Bronchial epithelial cell (primary cell): ENCODE results near the gene C1QL1. TPM values are rescaled to one million over a fixed set of nuclear protein-coding genes. Genes with fewer than 3 reads are reported as not detected.

Experiments used
- DNase-seq: peaks from one replicate; pipeline ENCODE4 v3.0.0-alpha.2; 2010; ENCODE audit warnings: low read depth
- FAIRE-seq: peaks from 2 replicates; lab custom pipeline; 2011; peaks lifted over from hg19 to GRCh38; lab: Jason Lieb, UNC
- H3K27me3 ChIP-seq: 2 replicates; pipeline ENCODE4 v1.5.1; 2011; ENCODE audit warnings: low read length; ENCODE audit not compliant: control insufficient read depth, insufficient read depth
- H3K36me3 ChIP-seq: 2 replicates; pipeline ENCODE4 v1.5.1; 2011; ENCODE audit warnings: low read length; ENCODE audit not compliant: control insufficient read depth, insufficient read depth
- H3K4me3 ChIP-seq: 2 replicates; pipeline ENCODE4 v1.5.1; 2011; ENCODE audit warnings: mild to moderate bottlenecking, low read depth, low read length, control low read depth
- total RNA-seq: library from RNA; depleted of rRNA; stranded (reverse); fragments of >200 nt; gene quantifications from 2 replicates; pipeline ENCODE4 v1.2.1, GENCODE V29; 2014
- TF ChIP-seq, protein P1 (sequence below): IDR thresholded peaks from 2 replicates; pipeline ENCODE4 v1.5.1; 2011; ENCODE audit warnings: mild to moderate bottlenecking, moderate library complexity, low read length, control low read depth, inconsistent platforms; ENCODE audit not compliant: insufficient read depth, severe bottlenecking

C1QL1 gene
- total RNA-seq, 1 donor from 2014 or later: not detected

DNA sequence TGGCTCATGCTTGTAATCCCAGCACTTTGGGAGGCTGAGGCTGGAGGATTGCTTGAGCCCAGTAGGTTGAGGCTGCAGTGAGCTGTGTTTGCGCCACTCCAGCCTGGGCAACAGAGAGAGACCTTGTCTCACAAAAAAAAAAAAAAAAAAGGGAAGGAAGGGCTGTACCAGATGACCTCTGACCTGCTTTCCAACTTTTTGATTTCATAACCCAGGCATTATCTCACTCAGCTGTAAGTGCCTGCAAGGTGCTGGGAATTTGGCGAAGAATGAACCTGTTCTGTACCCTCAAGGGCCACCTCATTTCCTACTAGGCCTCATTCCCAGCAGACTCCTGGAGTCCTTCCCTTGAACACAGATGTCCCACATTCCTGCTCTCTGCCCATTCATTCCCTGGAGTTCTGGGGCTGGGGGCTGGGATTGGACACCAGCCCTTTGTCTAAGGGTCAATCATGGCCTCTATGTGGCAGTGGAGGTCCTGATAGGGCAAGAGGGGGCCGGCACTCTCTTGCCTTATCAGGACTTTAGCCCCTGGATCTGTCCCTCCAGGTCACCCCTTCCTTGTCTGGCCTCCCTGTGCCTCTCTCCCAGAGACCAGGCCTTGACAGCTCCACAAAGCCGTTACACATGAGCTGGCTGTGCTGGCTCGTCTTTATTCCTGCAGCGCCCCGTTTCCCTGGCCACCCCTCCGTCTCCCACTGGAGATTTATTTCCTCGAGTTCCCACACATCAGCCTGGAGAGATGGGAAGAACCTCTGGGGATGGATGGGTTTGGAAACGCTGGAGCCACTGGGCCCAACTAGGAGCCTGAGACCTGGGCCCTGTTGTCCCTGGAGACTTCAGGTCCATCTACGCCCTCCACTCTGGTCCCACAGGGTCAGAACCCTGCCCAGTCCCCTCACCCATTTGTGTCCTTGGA lies 52.0 kb downstream of the C1QL1 start:
- FAIRE-seq (peak; percentile 40), DNase-seq (peak; percentile 29)
- TF ChIP-seq, protein P1, sequence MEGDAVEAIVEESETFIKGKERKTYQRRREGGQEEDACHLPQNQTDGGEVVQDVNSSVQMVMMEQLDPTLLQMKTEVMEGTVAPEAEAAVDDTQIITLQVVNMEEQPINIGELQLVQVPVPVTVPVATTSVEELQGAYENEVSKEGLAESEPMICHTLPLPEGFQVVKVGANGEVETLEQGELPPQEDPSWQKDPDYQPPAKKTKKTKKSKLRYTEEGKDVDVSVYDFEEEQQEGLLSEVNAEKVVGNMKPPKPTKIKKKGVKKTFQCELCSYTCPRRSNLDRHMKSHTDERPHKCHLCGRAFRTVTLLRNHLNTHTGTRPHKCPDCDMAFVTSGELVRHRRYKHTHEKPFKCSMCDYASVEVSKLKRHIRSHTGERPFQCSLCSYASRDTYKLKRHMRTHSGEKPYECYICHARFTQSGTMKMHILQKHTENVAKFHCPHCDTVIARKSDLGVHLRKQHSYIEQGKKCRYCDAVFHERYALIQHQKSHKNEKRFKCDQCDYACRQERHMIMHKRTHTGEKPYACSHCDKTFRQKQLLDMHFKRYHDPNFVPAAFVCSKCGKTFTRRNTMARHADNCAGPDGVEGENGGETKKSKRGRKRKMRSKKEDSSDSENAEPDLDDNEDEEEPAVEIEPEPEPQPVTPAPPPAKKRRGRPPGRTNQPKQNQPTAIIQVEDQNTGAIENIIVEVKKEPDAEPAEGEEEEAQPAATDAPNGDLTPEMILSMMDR: no peak
- no peak overlapping the region for H3K4me3 ChIP-seq
- no peaks in the 10 kb centered on the region for H3K36me3 ChIP-seq
- H3K27me3 ChIP-seq: no peaks in the 10 kb centered on the region

DNA sequence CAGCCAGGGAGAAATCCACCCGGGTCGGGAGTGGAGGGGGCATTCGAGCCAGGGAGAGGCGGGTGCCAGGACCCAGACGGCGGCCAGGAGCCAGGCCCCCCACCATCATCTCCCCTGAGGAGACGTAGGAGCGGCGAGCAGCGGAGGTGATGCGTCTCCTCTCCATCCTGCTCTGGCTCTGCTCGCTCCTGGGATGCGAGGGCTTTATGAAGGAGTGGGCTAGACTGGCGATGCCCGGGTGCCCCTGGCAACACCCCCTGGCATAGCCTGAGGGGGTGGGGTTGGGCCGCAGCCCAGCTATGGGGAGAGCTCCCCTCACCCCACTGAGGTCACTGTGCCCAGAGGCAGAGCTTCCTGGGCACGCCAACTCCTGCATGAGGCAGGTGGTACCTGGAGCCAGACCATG lies 52.8 kb downstream of the C1QL1 start, which contains the start of gene GFAP:
GFAP (minus strand) TSS at position 180 of the 406 bp plus-strand sequence; CDS start at position 166, 14 bp downstream.
- DNase-seq (no peak), FAIRE-seq (no peak)
- H3K36me3 ChIP-seq: no peaks in the 10 kb centered on the region
- TF ChIP-seq, protein P1: no peak
- H3K27me3 ChIP-seq: no peaks in the 10 kb centered on the region
- no peak within 1 kb of the TSS for H3K4me3 ChIP-seq

DNA sequence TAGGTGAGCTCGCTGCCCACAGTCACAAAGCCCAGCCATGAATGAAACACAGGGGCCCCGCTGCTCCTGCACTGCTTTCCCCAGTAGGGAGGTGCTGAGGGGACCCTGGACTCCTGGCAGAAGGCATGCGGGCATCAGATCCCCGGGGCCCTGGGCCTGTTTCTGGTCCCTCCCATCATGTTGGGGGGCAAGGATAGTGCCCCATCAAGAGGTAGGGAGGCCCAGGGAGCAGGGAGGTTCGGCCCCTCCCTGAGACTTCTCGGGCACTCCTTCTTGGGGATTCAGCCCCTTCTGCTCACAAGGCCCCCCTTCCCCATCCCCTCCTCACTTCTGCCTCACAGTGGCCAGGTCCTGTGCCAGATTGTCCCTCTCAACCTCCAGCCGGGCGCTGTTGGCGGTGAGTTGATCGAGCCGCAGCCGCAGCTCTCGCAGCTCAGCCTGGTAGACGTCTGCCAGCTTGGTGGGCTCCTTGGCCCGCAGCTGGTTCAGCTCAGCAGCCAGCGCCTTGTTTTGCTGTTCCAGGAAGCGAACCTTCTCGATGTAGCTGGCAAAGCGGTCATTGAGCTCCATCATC lies 53.3 kb downstream of the C1QL1 start:
- no peaks in the 10 kb centered on the region for H3K36me3 ChIP-seq
- H3K4me3 ChIP-seq: no peak overlapping the region
- DNase-seq (no peak), FAIRE-seq (no peak)
- no peaks in the 10 kb centered on the region for H3K27me3 ChIP-seq
- TF ChIP-seq, protein P1: no peak

DNA sequence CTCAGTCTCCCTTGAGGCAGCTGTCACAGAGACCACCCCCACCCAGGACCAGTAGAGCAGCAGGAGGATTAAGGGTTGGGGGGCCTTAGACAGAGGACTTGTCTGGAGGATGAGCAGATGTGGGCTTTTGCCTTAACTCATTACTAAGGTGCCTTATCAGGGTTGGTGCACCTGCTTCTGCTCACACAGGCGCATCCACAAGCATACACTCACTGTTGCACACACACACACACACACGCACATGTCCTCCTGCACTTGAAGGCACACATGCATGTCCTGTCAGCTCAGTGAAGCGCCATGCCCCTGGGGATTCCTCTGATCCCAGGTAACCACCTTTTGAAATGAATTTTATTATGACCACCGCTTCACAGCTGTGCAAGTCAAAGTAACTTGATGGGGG lies 54.0 kb downstream of the C1QL1 start:
- peak; percentile 82 for FAIRE-seq

DNA sequence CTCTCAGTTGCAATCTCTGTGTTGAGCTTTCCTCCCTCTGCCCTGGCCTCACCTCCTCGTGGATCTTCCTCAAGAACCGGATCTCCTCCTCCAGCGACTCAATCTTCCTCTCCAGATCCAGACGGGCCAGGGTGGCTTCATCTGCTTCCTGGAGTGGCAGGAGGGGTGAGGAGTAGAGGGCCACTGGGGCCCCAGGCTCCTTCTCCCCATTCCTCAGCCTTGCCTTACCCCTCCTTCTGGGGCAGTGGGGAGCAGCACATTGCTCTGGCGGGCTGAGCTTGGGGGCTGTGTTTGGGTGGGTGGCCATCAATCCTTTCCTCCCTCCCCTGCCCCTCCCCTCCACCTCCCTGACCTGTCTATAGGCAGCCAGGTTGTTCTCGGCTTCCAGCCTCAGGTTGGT lies 54.4 kb downstream of the C1QL1 start:
- Histone ChIP-seq H3K36me3 (no peaks in the 10 kb centered on the region), H3K27me3 (no peaks in the 10 kb centered on the region), H3K4me3 (no peak overlapping the region)
- FAIRE-seq (no peak), DNase-seq (no peak)
- TF ChIP-seq, protein P1: no peak

More for the DNA sequence above, 54.0 kb downstream of the C1QL1 start:
- Histone ChIP-seq H3K4me3 (no peak overlapping the region), H3K36me3 (no peaks in the 10 kb centered on the region), H3K27me3 (no peaks in the 10 kb centered on the region)
- TF ChIP-seq, protein P1: no peak
- no peak for DNase-seq
